IMR-90 (cell line): ENCODE data around the gene MTMR6. TPM values are rescaled to one million over a fixed set of nuclear protein-coding genes. Genes with fewer than 3 reads are reported as not detected.

ENCODE experiments used
- ATAC-seq: fragments of 200-7000 bp; cut with Tn5 transposase; 2 replicates; pipeline ENCODE4 v1.9.1; 2020; ENCODE audit warnings: low read depth, mild to moderate bottlenecking, moderate library complexity
- BruUV-seq: library from RNA; stranded (reverse); fragments of 400-500 nt; replicated peaks from 2 replicates; lab custom pipeline; 2021; lab: Mats Ljungman, UMichigan
- CTCF ChIA-PET: fragments of 300-600 bp; formaldehyde crosslinking; extraction: SDS; loops from one replicate; lab custom pipeline; 2021; ENCODE audit warnings: antibody characterized with exemption; lab: Yijun Ruan, JAX
- POLR2A ChIA-PET: fragments of 300-600 bp; sonication (Branson Sonifier 250); formaldehyde crosslinking; loops from one replicate; lab custom pipeline; 2022; ENCODE audit warnings: antibody characterized with exemption; ENCODE audit not compliant: unreplicated experiment; lab: Charles Lee
- DNase-seq: peaks from one replicate; pipeline ENCODE4 v3.0.0; 2013
- H2AFZ ChIP-seq: replicated peaks from 2 replicates; pipeline ENCODE3; 2013; ENCODE audit warnings: low read length, mild to moderate bottlenecking; ENCODE audit not compliant: poor library complexity
- H2AK5ac ChIP-seq: 2 replicates; pipeline ENCODE4 v1.6.1; 2013; ENCODE audit warnings: low read depth, low read length, inconsistent platforms
- H2AK9ac ChIP-seq: replicated peaks from 2 replicates; pipeline ENCODE3; 2013; ENCODE audit warnings: mild to moderate bottlenecking, low read depth, low read length, moderate library complexity; ENCODE audit not compliant: poor library complexity
- H2BK120ac ChIP-seq: 2 replicates; pipeline ENCODE4 v1.6.1; 2013; ENCODE audit warnings: low read depth, low read length, inconsistent platforms
- H2BK15ac ChIP-seq: 3 replicates; pipeline ENCODE4 v1.6.1; 2013; ENCODE audit warnings: low read depth, low read length, inconsistent platforms
- H2BK20ac ChIP-seq: 2 replicates; pipeline ENCODE4 v1.6.1; 2013; ENCODE audit warnings: low read depth, mild to moderate bottlenecking, inconsistent platforms, low read length, moderate library complexity
- H2BK5ac ChIP-seq: 2 replicates; pipeline ENCODE4 v1.6.1; 2013; ENCODE audit warnings: mild to moderate bottlenecking, low read depth, low read length, inconsistent platforms; ENCODE audit not compliant: poor library complexity, severe bottlenecking
- H3K14ac ChIP-seq: replicated peaks from 2 replicates; pipeline ENCODE4 v1.6.1; 2013; ENCODE audit warnings: low read depth, low read length, inconsistent platforms
- H3K18ac ChIP-seq: 2 replicates; pipeline ENCODE4 v1.6.1; 2013; ENCODE audit warnings: low read depth, low read length, control low read depth
- H3K23ac ChIP-seq: 2 replicates; pipeline ENCODE4 v1.6.1; 2013; ENCODE audit warnings: low read depth, low read length, inconsistent platforms
- H3K27ac ChIP-seq: 2 replicates; pipeline ENCODE4 v1.5.1; 2013; ENCODE audit warnings: mild to moderate bottlenecking, control low read depth, low read length; ENCODE audit not compliant: insufficient read depth
- H3K27me3 ChIP-seq: 2 replicates; pipeline ENCODE4 v1.6.1; 2013; ENCODE audit warnings: low read length; ENCODE audit not compliant: control insufficient read depth, insufficient read depth
- H3K36me3 ChIP-seq: 2 replicates; pipeline ENCODE4 v1.6.1; 2013; ENCODE audit warnings: low read length, mixed read lengths; ENCODE audit not compliant: control insufficient read depth, insufficient read depth
- H3K4ac ChIP-seq: 2 replicates; pipeline ENCODE4 v1.6.1; 2013; ENCODE audit warnings: low read depth, low read length, inconsistent platforms
- H3K4me1 ChIP-seq: 2 replicates; pipeline ENCODE4 v1.6.1; 2013; ENCODE audit warnings: low read length, mixed read lengths; ENCODE audit not compliant: control insufficient read depth, insufficient read depth
- H3K4me2 ChIP-seq: 2 replicates; pipeline ENCODE4 v1.6.1; 2013; ENCODE audit warnings: low read depth, mild to moderate bottlenecking, control low read depth, low read length, moderate library complexity
- H3K4me3 ChIP-seq: 2 replicates; pipeline ENCODE4 v1.5.1; 2013; ENCODE audit warnings: low read depth, mild to moderate bottlenecking, control low read depth, low read length, moderate library complexity; ENCODE audit not compliant: insufficient read depth
- H3K56ac ChIP-seq: 2 replicates; pipeline ENCODE4 v1.6.1; 2013; ENCODE audit warnings: low read length, inconsistent platforms; ENCODE audit not compliant: insufficient read depth; ENCODE audit errors: extremely low read depth
- H3K79me1 ChIP-seq, 2 experiments: 2 replicates each; pipeline ENCODE4 v1.6.1; 2013; ENCODE audit warnings: low read length in 2 of 2, inconsistent platforms in 1 of 2, low read depth in 1 of 2
- H3K9ac ChIP-seq: 2 replicates; pipeline ENCODE4 v1.6.1; 2013; ENCODE audit warnings: low read depth, low read length, control low read depth
- H3K9me1 ChIP-seq: 2 replicates; pipeline ENCODE4 v1.6.1; 2013; ENCODE audit warnings: low read length, inconsistent platforms; ENCODE audit not compliant: insufficient read depth
- H3K9me3 ChIP-seq: 2 replicates; pipeline ENCODE4 v1.6.1; 2013; ENCODE audit warnings: low read length; ENCODE audit not compliant: control insufficient read depth, insufficient read depth
- H4K20me1 ChIP-seq: 2 replicates; pipeline ENCODE4 v1.6.1; 2013; ENCODE audit warnings: low read length, inconsistent platforms; ENCODE audit not compliant: insufficient read depth
- H4K5ac ChIP-seq: 2 replicates; pipeline ENCODE4 v1.6.1; 2013; ENCODE audit warnings: mild to moderate bottlenecking, low read depth, low read length, control low read depth
- H4K8ac ChIP-seq, 2 experiments: 2 replicates each; pipeline ENCODE4 v1.6.1; 2013; ENCODE audit warnings: low read depth in 2 of 2, low read length in 2 of 2, control low read depth in 1 of 2, inconsistent platforms in 1 of 2
- H4K91ac ChIP-seq: 2 replicates; pipeline ENCODE4 v1.6.1; 2013; ENCODE audit warnings: low read depth, low read length, inconsistent platforms; ENCODE audit not compliant: insufficient read depth
- CEBPB ChIP-seq: IDR thresholded peaks from 2 replicates; pipeline ENCODE4 v1.6.1; 2012; ENCODE audit warnings: low read depth, low read length, improper control_type of control experiment
- CHD1 ChIP-seq: IDR thresholded peaks from 2 replicates; pipeline ENCODE4 v1.6.1; 2012; ENCODE audit warnings: low read depth, low read length, improper control_type of control experiment
- CTCF ChIP-seq: conservative IDR thresholded peaks from 2 replicates; pipeline ENCODE4 v1.5.1; 2012; ENCODE audit warnings: mild to moderate bottlenecking, low read depth, low read length, improper control_type of control experiment
- FOS ChIP-seq: fragments of 150-350 bp; IDR thresholded peaks from 2 replicates; pipeline ENCODE4 v1.6.1; 2016; ENCODE audit warnings: low read depth, low read length
- MAFK ChIP-seq: IDR thresholded peaks from 2 replicates; pipeline ENCODE4 v1.6.1; 2012; ENCODE audit warnings: low read depth, low read length, improper control_type of control experiment
- MAZ ChIP-seq: IDR thresholded peaks from 2 replicates; pipeline ENCODE4 v1.6.1; 2012; ENCODE audit warnings: low read depth, mild to moderate bottlenecking, low read length, improper control_type of control experiment, moderate library complexity, borderline replicate concordance
- MXI1 ChIP-seq: IDR thresholded peaks from 2 replicates; pipeline ENCODE4 v1.6.1; 2012; ENCODE audit warnings: low read depth, mild to moderate bottlenecking, low read length, moderate library complexity, borderline replicate concordance
- RCOR1 ChIP-seq: IDR thresholded peaks from 2 replicates; pipeline ENCODE4 v1.6.1; 2012; ENCODE audit warnings: mild to moderate bottlenecking, low read length, improper control_type of control experiment; ENCODE audit not compliant: insufficient replicate concordance
- SMC3 ChIP-seq: fragments of 150-350 bp; IDR thresholded peaks from 2 replicates; pipeline ENCODE4 v1.6.1; 2016; ENCODE audit warnings: low read depth, mild to moderate bottlenecking, antibody characterized with exemption, low read length, moderate library complexity
- WGBS, 2 experiments: methylation state at CpG; one replicate each; pipeline versions ENCODE4 v1.1.5 to v1.1.7; 2013; ENCODE audit warnings: missing lambda C conversion rate in 2 of 2; ENCODE audit not compliant: insufficient read length in 1 of 2; ENCODE audit errors: extremely low coverage in 2 of 2; 5-methylcytosine and 5-hydroxymethylcytosine counted together
- dilution Hi-C: fragments of 300-500 bp; cut with HindIII; formaldehyde crosslinking; loops from one replicate; pipeline ENCODE4 v1.14.3; 2018; ENCODE audit warnings: low sequenced_read_pairs; ENCODE audit not compliant: unreplicated experiment
- in situ Hi-C: fragments of 300-500 bp; cut with MboI; formaldehyde crosslinking; loops from 3 replicates; pipeline ENCODE4 v1.14.3; 2019; ENCODE audit warnings: low sequenced_read_pairs, inconsistent platforms, mixed read lengths
- intact Hi-C: fragments of 100-400 bp; cut with micrococcal nuclease; formaldehyde crosslinking; loops from 2 replicates; pipeline ENCODE4 v1.10.0; 2022
- polyA plus RNA-seq, 3 experiments: library from polyadenylated mRNA; depleted of rRNA; stranded (reverse); fragments of >200 nt; gene quantifications; 2 replicates each; pipeline ENCODE4 v1.2.3, GENCODE V29; 2012; ENCODE audit warnings: low replicate concordance in 1 of 3
- total RNA-seq: library from RNA; depleted of rRNA; stranded (reverse); fragments of >200 nt; gene quantifications from 2 replicates; pipeline ENCODE4 v1.2.3, GENCODE V29; 2012

Gene MTMR6
- total and polyA plus RNA-seq, 2 of the 4 experiments (the other 2 are of a cell fraction): 9.4 to 21.7 TPM

DNA sequence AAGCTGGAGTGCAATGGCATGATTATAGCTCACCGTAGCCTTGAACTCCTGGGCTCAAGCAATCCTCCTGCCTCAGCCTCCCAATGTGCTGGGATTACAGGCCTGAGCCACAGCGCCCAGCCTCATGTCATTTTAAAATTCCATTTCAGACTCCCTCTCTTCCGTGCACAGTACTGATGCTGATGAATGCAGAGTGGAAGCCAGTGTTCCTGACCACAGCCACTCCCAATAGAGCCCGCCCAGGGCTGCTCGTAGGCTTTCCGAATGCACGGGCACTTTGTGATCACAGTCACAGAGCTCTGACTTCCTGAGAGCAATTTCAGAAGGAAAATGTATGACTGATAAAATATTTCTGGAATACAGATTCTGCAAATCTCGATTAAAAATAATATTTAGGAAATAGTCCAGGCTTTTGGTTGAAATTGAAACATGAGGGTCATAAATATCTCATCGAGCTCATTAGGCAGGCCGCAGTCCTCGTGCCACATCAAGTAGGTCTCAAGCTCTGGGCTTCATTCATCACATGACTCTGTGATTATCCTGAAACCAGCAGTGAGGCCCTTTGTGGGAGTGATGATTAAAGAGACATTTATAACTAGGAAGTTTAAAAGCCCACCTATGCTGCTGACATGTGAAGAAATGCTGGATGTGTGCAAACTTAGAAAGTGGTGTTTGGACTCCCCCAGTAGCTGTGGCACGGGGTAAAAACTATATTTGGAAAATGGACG, 76.3 kb downstream of the MTMR6 start:
- H3K79me1 ChIP-seq: no peaks in the 10 kb centered on the region
- no peak overlapping the region for H2BK20ac ChIP-seq
- ChIA-PET POLR2A (no interaction called here), CTCF (no interaction called here)
- no peak overlapping the region for H3K4ac ChIP-seq
- intact Hi-C loops (no loop called here), in situ Hi-C loops (no loop called here), dilution Hi-C loops (no loop called here)
- no peak overlapping the region for H4K5ac ChIP-seq
- no peak overlapping the region for H3K4me2 ChIP-seq
- no peak overlapping the region for H3K56ac ChIP-seq
- no peak overlapping the region for H3K18ac ChIP-seq
- no peaks in the 10 kb centered on the region for H3K36me3 ChIP-seq
- H3K9ac ChIP-seq: no peak overlapping the region
- no peak for TF ChIP-seq MAFK
- TF ChIP-seq CTCF: no peak
- no peak for TF ChIP-seq MAZ
- TF ChIP-seq RCOR1: no peak
- no peak for TF ChIP-seq SMC3
- no peak for TF ChIP-seq FOS
- TF ChIP-seq CEBPB: no peak
- no peak for TF ChIP-seq MXI1
- TF ChIP-seq CHD1: no peak
- H2BK5ac ChIP-seq: no peak overlapping the region
- no peak overlapping the region for H2AK9ac ChIP-seq
- no peak overlapping the region for H3K23ac ChIP-seq
- H4K91ac ChIP-seq: no peak overlapping the region
- H2AFZ ChIP-seq: no peak overlapping the region
- no peaks in the 10 kb centered on the region for H4K20me1 ChIP-seq
- H2AK5ac ChIP-seq: no peak overlapping the region
- no peak overlapping the region for H2BK120ac ChIP-seq
- ATAC-seq (no peak), DNase-seq (no peak)
- H2BK15ac ChIP-seq: no peak overlapping the region
- no peaks in the 10 kb centered on the region for H3K9me3 ChIP-seq
- no TSS peak for BruUV-seq
- no peaks in the 10 kb centered on the region for H3K4me1 ChIP-seq
- no peaks in the 10 kb centered on the region for H3K27me3 ChIP-seq
- H3K14ac ChIP-seq: no peak overlapping the region
- no CpG with 5 or more reads among the region's 13 CpGs for WGBS, 2 experiments
- no peak overlapping the region for H4K8ac ChIP-seq
- H3K9me1 ChIP-seq: no peaks in the 10 kb centered on the region
- no peak overlapping the region for H3K27ac ChIP-seq
- no peak overlapping the region for H3K4me3 ChIP-seq
